Measurements from ENCODE around the gene PPP1R1A.
A peak's percentile ranks its signal among the peaks of the same experiment; 100 is the strongest.

Gene PPP1R1A

GRCh38 chr12:54611715-54612149 lies 23.3 kb upstream of the PPP1R1A start:
- H3K4me3 Mint-ChIP-seq = no peak overlapping the region
- no peaks in the 10 kb centered on the region for H3K9me3 Mint-ChIP-seq
- peaks cover 1% of the 10 kb centered on the region for H3K4me1 Mint-ChIP-seq (ENCODE audit: low read depth)
- H3K27ac Mint-ChIP-seq = no peak overlapping the region
- peaks cover 16% of the 10 kb centered on the region for H3K27me3 Mint-ChIP-seq
- no peaks in the 10 kb centered on the region for H3K36me3 Mint-ChIP-seq (ENCODE audit: low read depth)

GRCh38 chr12:54608769-54609168 lies 20.3 kb upstream of the PPP1R1A start:
- H3K27ac Mint-ChIP-seq = peak overlapping the region; percentile 29
- no peaks in the 10 kb centered on the region for H3K36me3 Mint-ChIP-seq (ENCODE audit: low read depth)
- no peaks in the 10 kb centered on the region for H3K4me1 Mint-ChIP-seq (ENCODE audit: low read depth)
- H3K27me3 Mint-ChIP-seq = peaks cover 3% of the 10 kb centered on the region
- no peaks in the 10 kb centered on the region for H3K9me3 Mint-ChIP-seq
- H3K4me3 Mint-ChIP-seq = no peak overlapping the region

DNA sequence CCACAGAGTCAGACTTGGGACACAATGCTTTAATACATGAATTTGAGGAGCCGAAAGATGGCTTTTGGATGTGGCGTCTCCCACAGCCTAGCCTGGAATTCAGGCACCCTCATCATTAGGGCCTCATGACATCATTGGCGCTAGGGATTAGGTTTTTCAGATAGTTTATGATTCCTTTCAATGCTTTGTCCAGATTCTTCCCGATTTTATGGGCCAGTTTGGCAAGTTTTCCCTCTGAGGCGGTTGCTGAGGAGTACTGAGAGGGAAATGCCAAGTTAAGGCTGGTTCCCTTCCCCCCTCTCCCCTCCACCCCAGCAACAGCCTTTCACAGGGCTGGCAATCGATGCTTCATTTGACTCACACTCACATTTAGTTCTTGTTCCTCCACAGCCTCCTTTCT lies 19.7 kb upstream of the PPP1R1A start:
- Mint-ChIP-seq H3K9me3 (no peaks in the 10 kb centered on the region), H3K4me1 (ENCODE audit: low read depth) (peaks cover 2% of the 10 kb centered on the region), H3K27me3 (no peaks in the 10 kb centered on the region), H3K36me3 (ENCODE audit: low read depth) (no peaks in the 10 kb centered on the region), H3K27ac (no peak overlapping the region), H3K4me3 (no peak overlapping the region)

- H3K9me3 Mint-ChIP-seq = no peaks in the 10 kb centered on the region
- no peak overlapping the region for H3K27ac Mint-ChIP-seq
- peaks cover 4% of the 10 kb centered on the region for H3K4me1 Mint-ChIP-seq (ENCODE audit: low read depth)
- H3K27me3 Mint-ChIP-seq = no peaks in the 10 kb centered on the region
- H3K4me3 Mint-ChIP-seq = no peak overlapping the region
- no peaks in the 10 kb centered on the region for H3K36me3 Mint-ChIP-seq (ENCODE audit: low read depth)
These were observed 18.1 kb upstream of the PPP1R1A start for GRCh38 chr12:54606556-54606955.

- no peaks in the 10 kb centered on the region for H3K36me3 Mint-ChIP-seq (ENCODE audit: low read depth)
- no peaks in the 10 kb centered on the region for H3K9me3 Mint-ChIP-seq
- no peak overlapping the region for H3K4me3 Mint-ChIP-seq
- H3K4me1 Mint-ChIP-seq (ENCODE audit: low read depth) = peaks cover 4% of the 10 kb centered on the region
- H3K27ac Mint-ChIP-seq = no peak overlapping the region
- no peaks in the 10 kb centered on the region for H3K27me3 Mint-ChIP-seq
These were observed 16.9 kb upstream of the PPP1R1A start for GRCh38 chr12:54605138-54605970.

DNA sequence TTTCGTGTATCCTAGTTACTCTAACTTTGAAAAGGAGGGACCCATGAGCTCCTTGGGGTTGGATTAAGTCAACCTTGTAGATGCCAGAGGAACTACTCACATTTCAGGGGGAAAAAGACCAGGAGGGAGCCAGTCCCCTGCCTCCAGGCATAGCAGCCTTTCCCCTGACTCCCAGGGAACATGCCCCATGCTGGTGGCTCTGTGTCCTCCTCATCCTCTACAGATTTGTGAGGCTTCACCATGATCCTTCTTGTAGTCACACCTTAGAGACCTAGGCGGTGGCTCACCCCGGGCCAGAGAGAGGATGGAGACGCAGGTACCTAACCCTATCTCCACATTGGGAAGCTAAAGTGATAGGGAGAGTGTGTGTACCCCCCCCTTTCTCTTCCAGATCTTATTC lies 16.0 kb upstream of the PPP1R1A start:
- Mint-ChIP-seq H3K36me3 (ENCODE audit: low read depth) (no peaks in the 10 kb centered on the region), H3K4me3 (no peak overlapping the region), H3K9me3 (no peaks in the 10 kb centered on the region), H3K27ac (no peak overlapping the region), H3K4me1 (ENCODE audit: low read depth) (peaks cover 4% of the 10 kb centered on the region), H3K27me3 (no peaks in the 10 kb centered on the region)

DNA sequence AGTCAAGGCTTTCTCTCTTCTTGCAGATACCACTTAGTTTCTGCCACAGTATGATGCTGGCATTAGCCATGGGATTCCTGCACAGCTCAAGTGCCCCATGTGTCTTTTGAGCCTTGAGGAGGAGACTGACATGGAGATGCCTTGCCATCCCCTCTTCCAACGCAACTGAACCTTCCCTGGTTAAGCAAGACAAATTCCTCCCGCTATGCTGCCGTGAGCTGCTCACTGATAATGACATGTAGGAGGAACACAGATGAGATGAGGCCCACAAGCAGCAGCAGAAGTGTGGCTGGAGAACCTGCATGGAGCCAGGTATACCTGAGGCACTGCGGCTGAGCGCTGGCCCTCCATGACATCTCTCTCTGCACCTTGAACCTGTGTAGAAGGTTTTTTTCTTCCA lies 15.4 kb upstream of the PPP1R1A start:
- Mint-ChIP-seq H3K4me1 (ENCODE audit: low read depth) (peaks cover 4% of the 10 kb centered on the region), H3K4me3 (no peak overlapping the region), H3K36me3 (ENCODE audit: low read depth) (no peaks in the 10 kb centered on the region), H3K9me3 (no peaks in the 10 kb centered on the region), H3K27ac (no peak overlapping the region), H3K27me3 (no peaks in the 10 kb centered on the region)

GRCh38 chr12:54603173-54603814 lies 14.8 kb upstream of the PPP1R1A start:
- no peaks in the 10 kb centered on the region for H3K36me3 Mint-ChIP-seq (ENCODE audit: low read depth)
- H3K9me3 Mint-ChIP-seq = no peaks in the 10 kb centered on the region
- H3K27ac Mint-ChIP-seq = no peak overlapping the region
- no peak overlapping the region for H3K4me3 Mint-ChIP-seq
- H3K4me1 Mint-ChIP-seq (ENCODE audit: low read depth) = peaks cover 4% of the 10 kb centered on the region
- H3K27me3 Mint-ChIP-seq = no peaks in the 10 kb centered on the region

- H3K27ac Mint-ChIP-seq = no peak overlapping the region
- H3K4me3 Mint-ChIP-seq = no peak overlapping the region
- no peaks in the 10 kb centered on the region for H3K27me3 Mint-ChIP-seq
- H3K36me3 Mint-ChIP-seq (ENCODE audit: low read depth) = no peaks in the 10 kb centered on the region
- no peaks in the 10 kb centered on the region for H3K9me3 Mint-ChIP-seq
- peaks cover 4% of the 10 kb centered on the region for H3K4me1 Mint-ChIP-seq (ENCODE audit: low read depth)
These were observed 14.2 kb upstream of the PPP1R1A start for GRCh38 chr12:54602661-54603060.

GRCh38 chr12:54601841-54602240 lies 13.4 kb upstream of the PPP1R1A start:
- Mint-ChIP-seq H3K36me3 (ENCODE audit: low read depth) (no peaks in the 10 kb centered on the region), H3K27me3 (peaks cover 4% of the 10 kb centered on the region)

DNA sequence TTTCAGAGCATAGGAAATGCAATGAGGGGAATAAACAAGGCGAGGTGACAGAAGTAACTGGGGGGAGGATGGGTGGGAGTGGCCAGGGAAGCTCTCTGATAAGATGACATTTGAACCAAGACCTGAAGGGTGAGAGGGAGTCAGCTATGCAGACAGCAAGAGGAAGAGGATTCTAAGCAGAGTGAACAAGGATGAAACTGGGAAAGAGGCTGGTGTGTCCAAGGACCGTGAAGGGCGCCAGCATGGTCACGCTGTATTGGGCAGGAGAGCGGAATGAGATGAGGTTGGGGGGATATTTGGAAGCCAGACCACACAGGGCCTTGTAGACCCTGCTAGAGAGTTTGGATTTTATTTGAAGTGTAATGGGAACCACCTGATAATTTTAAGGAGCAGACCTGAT lies 10.5 kb upstream of the PPP1R1A start:
- Mint-ChIP-seq H3K27ac (no peak overlapping the region), H3K4me1 (ENCODE audit: low read depth) (peaks cover 4% of the 10 kb centered on the region), H3K27me3 (peaks cover 9% of the 10 kb centered on the region), H3K36me3 (ENCODE audit: low read depth) (no peaks in the 10 kb centered on the region), H3K9me3 (no peaks in the 10 kb centered on the region), H3K4me3 (no peak overlapping the region)

More at GRCh38 chr12:54601841-54602240, 13.4 kb upstream of the PPP1R1A start:
- Mint-ChIP-seq H3K9me3 (no peaks in the 10 kb centered on the region), H3K27ac (no peak overlapping the region), H3K4me3 (no peak overlapping the region), H3K4me1 (ENCODE audit: low read depth) (peaks cover 4% of the 10 kb centered on the region)

DNA sequence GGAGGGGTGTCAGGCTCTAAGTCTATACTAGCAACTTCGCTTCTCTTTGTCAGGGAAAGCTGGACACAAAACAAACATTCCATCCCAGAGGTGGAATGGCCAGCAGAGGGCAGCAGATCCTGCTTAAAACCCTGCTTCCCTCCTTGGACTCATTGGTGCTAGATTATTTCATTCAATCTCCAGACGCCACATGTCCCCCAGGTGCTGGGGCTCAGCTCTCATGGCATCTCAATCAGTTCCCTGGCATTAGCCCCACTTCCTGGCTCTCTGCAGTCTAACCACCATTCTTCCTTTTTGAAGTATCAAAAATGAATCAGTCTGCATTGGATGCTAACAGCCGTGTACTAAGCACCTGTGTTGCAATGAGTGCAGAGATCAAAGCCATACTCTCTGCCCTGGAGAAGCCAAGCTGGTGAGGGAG lies 8.1 kb upstream of the PPP1R1A start:
- Mint-ChIP-seq H3K4me1 (ENCODE audit: low read depth) (no peaks in the 10 kb centered on the region), H3K27me3 (peaks cover 9% of the 10 kb centered on the region), H3K4me3 (no peak overlapping the region), H3K9me3 (no peaks in the 10 kb centered on the region), H3K36me3 (ENCODE audit: low read depth) (no peaks in the 10 kb centered on the region), H3K27ac (no peak overlapping the region)

- no peak overlapping the region for H3K27ac Mint-ChIP-seq
- no peaks in the 10 kb centered on the region for H3K9me3 Mint-ChIP-seq
- H3K27me3 Mint-ChIP-seq = peaks cover 18% of the 10 kb centered on the region
- no peak overlapping the region for H3K4me3 Mint-ChIP-seq
- H3K36me3 Mint-ChIP-seq (ENCODE audit: low read depth) = no peaks in the 10 kb centered on the region
- H3K4me1 Mint-ChIP-seq (ENCODE audit: low read depth) = no peaks in the 10 kb centered on the region
These were observed 7.0 kb upstream of the PPP1R1A start for GRCh38 chr12:54595471-54595870.

- H3K36me3 Mint-ChIP-seq (ENCODE audit: low read depth) = no peaks in the 10 kb centered on the region
- H3K4me1 Mint-ChIP-seq (ENCODE audit: low read depth) = no peaks in the 10 kb centered on the region
- no peak overlapping the region for H3K27ac Mint-ChIP-seq
- H3K27me3 Mint-ChIP-seq = peaks cover 36% of the 10 kb centered on the region
- no peak overlapping the region for H3K4me3 Mint-ChIP-seq
- no peaks in the 10 kb centered on the region for H3K9me3 Mint-ChIP-seq
These were observed 5.3 kb upstream of the PPP1R1A start for GRCh38 chr12:54593725-54594124.

DNA sequence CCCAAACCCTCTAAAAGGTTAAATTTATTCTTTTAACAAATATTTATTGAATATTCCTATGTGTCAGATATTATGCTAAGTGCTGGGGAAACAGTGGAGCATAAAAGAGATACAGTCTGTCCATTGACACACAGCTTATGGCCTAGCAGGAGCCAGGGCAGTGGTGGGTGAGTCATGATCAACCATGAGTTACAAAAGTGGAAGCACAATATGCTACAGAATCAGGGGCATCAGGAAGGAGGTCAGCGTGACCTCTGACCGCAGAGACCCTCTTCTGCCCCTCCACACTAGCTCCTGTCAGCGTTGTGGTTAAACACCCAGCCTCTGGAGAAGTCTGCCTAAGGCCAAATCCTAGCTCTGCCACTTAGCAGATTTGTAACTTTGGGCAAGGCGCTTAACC lies 4.7 kb upstream of the PPP1R1A start:
- Mint-ChIP-seq H3K4me3 (no peak overlapping the region), H3K4me1 (ENCODE audit: low read depth) (no peaks in the 10 kb centered on the region), H3K36me3 (ENCODE audit: low read depth) (no peaks in the 10 kb centered on the region), H3K9me3 (no peaks in the 10 kb centered on the region), H3K27ac (no peak overlapping the region), H3K27me3 (peaks cover 37% of the 10 kb centered on the region)
